GM10266 (cell line): ENCODE data around the gene ESYT3.

Experiments
- DNase-seq: peaks from one replicate; pipeline ENCODE4 v3.0.0; 2012; ENCODE audit errors: extremely low spot score
- TF ChIP-seq, protein P1 (sequence below): IDR thresholded peaks from 2 replicates; pipeline ENCODE4 v1.5.1; 2012; ENCODE audit warnings: mild to moderate bottlenecking, low read depth; ENCODE audit not compliant: control insufficient read depth, insufficient read depth; ENCODE audit errors: missing control alignments

Gene ESYT3

DNA sequence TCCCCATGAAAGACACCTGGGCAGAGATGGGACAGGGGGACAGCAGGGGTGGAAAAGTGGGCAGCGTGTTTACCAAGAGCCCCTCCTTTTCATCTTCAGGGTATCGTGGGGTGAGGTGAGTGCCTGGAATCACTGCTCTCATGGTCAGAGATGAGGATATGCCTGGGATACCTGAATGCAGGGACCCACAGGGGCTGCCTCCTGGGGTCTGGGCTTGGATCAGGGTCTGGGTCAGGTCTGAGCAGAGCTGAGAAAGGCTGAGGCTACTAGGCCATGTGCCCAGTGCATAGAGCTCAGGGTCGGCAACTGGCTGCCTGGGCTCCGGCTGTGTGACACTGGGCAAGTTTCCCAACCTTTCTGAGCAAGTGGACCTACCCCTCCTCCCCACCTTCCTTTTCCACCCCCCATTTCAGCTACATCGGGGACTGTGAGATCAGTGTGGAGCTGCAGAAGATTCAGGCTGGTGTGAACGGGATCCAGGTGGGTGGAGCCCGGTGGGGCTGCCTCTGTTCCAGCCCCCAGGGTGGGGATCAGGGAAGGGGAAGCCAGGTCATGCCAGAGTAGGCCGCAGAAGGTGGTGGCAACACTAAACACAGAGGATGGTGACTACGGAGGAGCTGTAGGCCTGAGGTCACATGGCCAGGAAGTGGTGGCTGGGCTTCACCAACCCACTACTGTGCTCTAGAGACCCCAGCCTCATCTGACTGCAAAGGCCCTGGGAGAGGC is 24.5 kb downstream of the ESYT3 start:
- no peak for DNase-seq
- TF ChIP-seq, protein P1, sequence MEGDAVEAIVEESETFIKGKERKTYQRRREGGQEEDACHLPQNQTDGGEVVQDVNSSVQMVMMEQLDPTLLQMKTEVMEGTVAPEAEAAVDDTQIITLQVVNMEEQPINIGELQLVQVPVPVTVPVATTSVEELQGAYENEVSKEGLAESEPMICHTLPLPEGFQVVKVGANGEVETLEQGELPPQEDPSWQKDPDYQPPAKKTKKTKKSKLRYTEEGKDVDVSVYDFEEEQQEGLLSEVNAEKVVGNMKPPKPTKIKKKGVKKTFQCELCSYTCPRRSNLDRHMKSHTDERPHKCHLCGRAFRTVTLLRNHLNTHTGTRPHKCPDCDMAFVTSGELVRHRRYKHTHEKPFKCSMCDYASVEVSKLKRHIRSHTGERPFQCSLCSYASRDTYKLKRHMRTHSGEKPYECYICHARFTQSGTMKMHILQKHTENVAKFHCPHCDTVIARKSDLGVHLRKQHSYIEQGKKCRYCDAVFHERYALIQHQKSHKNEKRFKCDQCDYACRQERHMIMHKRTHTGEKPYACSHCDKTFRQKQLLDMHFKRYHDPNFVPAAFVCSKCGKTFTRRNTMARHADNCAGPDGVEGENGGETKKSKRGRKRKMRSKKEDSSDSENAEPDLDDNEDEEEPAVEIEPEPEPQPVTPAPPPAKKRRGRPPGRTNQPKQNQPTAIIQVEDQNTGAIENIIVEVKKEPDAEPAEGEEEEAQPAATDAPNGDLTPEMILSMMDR = no peak

DNA sequence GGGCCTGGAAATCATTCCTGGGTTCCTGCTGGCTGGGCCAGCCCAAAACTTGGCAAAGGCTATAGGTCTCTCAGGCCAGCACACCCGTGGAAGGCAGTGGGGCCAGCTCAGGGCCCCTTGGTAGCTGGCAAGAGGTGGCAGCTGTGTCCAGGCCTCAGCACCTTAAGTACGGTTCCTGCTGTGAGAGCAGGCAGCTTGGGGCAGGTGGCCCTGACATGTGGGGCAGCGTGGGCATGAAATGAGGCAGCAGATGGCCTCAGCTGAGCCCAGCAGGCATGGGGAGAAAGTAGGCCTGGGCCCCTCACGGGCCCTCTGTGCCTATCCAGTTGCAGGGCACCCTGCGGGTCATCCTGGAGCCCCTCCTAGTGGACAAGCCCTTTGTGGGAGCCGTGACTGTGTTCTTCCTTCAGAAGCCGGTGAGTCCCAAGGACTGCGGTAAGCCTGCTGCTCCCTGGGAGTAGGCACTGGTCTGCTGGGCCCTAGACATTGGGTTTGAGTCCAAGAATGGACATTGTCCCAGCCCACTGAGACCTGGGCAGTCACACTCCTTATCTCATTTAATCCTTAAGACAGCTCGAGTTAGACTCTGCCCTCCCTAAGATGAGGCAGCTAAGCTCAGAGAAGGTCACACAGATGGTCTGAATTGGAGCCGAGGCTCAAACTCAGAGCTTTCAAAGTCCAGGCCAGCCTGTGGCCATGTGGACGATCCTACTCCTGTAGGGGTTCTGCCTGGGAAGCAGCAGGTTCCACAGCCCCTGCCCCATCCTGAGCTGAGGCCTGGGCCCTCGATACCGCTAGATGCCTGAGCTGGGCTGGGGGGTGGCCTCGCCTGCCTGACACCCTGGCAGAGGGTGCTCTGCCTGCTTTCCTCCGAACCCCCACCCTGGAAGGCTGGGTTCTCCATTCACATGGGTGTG is 25.5 kb downstream of the ESYT3 start:
- TF ChIP-seq, protein P1 = no peak
- DNase-seq = no peak

DNA sequence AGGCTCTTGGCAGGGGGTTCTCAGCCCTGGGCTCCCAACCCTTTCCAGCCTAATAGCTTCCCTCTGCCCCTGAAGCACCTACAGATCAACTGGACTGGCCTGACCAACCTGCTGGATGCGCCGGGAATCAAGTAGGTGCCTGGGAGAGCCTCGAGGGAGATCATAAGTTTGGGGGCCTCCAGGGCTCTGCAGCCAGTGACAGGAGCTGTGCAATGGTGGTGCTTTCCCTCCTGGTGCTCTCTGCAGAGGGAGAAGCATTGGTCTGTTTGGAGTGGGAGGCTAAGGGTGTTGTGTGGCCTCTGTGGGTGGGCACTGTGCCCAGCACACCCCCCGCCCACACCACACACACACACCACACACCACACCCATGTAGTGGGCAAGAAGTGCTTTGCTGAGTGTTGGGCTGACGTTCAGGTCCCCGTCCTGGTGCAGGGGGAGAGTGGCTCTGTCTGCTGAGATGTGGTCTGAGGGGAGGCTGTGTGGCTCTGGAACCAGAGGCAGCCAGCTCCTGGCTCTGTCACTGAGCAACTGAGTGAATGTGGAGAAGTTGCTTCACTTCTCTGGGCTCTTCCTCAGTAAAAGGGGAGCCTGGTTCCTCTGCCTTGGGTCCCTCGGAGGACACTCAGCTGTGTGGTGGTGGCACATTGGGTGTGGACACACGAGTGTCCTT is 26.3 kb downstream of the ESYT3 start:
- TF ChIP-seq, protein P1 = no peak
- no peak for DNase-seq

DNA sequence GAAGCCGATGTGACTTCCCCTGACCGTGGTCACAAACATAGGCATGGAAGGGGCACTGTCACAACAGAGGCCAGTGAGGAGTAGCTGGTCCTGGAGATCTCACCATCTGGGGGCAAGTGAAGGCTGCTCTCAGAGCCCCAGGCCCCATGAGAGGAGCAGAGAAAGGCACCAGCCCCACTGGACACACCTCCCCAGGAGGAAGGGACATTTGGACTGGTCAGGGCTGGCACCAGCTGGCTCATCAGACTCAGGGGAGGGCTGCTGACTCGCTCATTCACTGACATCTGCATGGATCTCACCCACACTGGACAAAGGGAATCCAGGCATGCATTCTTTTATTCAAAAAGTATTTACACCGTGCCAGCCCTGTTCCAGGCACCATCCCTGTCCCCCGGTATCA is 26.8 kb downstream of the ESYT3 start:
- TF ChIP-seq, protein P1 = no peak
- DNase-seq = no peak

DNA sequence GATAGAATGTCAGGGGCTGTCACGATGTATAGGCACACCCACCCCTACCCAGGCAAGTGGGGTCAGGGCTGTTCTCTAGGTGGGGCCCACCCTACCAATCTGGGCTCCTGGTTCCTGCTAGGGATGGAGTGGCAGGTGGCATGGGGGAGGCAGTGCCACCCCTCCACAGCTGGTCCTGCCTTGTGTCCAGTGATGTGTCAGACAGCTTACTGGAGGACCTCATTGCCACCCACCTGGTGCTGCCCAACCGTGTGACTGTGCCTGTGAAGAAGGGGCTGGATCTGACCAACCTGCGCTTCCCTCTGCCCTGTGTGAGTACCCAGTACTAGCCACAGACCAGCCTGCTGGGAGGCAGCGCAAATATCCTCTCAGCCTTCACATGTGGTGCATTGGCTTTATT is 27.5 kb downstream of the ESYT3 start:
- TF ChIP-seq, protein P1 = no peak
- no peak for DNase-seq

DNA sequence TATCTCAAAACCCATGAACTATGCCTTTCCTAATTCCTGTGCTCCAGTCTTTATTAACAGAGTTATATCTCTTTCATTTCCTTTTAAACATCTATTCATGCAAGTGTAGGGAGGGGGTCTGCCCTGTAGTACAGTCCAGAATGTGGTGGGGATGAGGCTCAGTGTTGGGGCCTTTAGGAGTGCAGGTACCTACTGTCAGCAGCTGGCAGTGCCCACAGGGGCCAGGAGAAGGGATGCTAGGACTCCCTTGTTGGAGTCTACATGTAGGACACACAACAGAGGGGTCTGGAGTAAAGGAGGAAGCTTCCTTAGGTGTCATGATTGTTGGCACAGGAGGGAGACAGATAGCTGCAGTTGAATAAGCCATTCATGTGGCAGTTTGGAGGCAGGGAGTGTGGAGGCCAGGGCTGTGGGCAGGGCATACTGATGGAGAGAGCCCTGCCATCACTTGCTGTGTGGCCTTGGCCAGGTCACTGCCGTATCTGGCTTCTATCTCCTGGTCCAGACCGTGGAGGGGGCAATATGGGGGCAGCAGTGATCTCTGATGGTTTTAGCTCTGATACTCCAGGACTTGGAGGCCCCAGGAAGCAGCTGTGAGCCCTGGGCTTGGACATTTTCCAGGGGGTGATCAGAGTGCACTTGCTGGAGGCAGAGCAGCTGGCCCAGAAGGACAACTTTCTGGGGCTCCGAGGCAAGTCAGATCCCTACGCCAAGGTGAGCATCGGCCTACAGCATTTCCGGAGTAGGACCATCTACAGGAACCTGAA is 29.5 kb downstream of the ESYT3 start:
- no peak for DNase-seq
- TF ChIP-seq, protein P1 = no peak
